Type B pancreatic cell (in vitro differentiated cells): ENCODE results near the gene TULP1. TPM values are rescaled to one million over a fixed set of nuclear protein-coding genes. Genes with fewer than 3 reads are reported as not detected.

Source experiments
- DNase-seq: peaks from one replicate; pipeline ENCODE4 v3.0.0; 2021; ENCODE audit warnings: mixed read lengths; ENCODE audit not compliant: unreplicated experiment; ENCODE audit errors: extremely low spot score
- H3K27ac Mint-ChIP-seq: 2 replicates; pipeline ENCODE4 v1.8.0; 2021; ENCODE audit warnings: mild to moderate bottlenecking, mixed read lengths
- H3K27me3 Mint-ChIP-seq: 2 replicates; pipeline ENCODE4 v1.8.0; 2021; ENCODE audit warnings: mixed read lengths
- H3K36me3 Mint-ChIP-seq: 2 replicates; pipeline ENCODE4 v1.8.0; 2021; ENCODE audit warnings: mixed read lengths
- H3K4me1 Mint-ChIP-seq: one replicate; pipeline ENCODE4 v1.8.0; 2021; ENCODE audit warnings: mixed read lengths; ENCODE audit not compliant: unreplicated experiment
- H3K4me3 Mint-ChIP-seq: 2 replicates; pipeline ENCODE4 v1.8.0; 2021; ENCODE audit warnings: mild to moderate bottlenecking, mixed read lengths
- H3K9me3 Mint-ChIP-seq: 2 replicates; pipeline ENCODE4 v1.8.0; 2021; ENCODE audit warnings: mixed read lengths
- total RNA-seq: library from RNA; stranded (reverse); gene quantifications from 2 replicates; pipeline ENCODE4 v1.2.1, GENCODE V29; 2021; ENCODE audit warnings: low replicate concordance
- TF ChIP-seq, protein P1 (sequence below): fragments of 200-600 bp; sonication (generic); conservative IDR thresholded peaks from 2 replicates; pipeline ENCODE4 v1.5.0; 2021; ENCODE audit warnings: antibody characterized with exemption, mild to moderate bottlenecking

TULP1 gene
- total RNA-seq, 1 donor from 2014 or later: not detected

DNA sequence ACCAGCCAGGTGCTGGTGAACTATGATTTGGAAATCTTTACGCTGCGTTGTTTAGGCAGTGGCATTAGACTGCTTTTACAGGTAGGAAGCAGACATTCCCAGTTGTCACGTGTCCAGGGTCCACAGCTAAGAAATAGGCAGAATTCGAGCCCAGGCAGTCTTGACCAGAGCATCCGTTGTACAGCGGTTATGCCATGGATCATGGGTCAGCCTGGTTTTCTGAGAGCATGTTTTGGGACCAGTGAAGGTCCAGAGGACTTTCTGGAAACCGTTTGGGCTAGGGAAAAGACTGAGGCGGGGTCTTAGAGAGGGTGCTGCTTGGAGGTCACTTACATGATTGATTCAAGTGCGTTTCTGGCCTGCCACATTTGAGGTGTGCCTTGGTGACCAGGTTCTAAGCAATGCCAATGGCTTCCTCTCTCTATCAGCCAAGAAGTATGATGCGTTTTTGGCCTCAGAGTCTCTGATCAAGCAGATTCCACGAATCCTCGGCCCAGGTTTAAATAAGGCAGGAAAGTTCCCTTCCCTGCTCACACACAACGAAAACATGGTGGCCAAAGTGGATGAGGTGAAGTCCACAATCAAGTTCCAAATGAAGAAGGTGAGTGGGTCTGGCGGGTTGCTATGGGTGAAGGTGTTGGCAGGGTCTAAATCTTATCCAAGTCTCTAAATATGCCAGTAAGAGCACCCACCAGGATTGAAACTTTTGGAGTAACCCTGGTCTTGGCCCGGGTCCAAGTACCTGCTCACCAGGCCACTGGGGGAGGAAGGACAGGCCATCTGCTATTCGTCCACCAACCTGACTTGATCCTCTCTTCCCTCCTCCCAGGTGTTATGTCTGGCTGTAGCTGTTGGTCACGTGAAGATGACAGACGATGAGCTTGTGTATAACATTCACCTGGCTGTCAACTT is 42.7 kb downstream of the TULP1 start:
- peak overlapping the region; percentile 96 for H3K27ac Mint-ChIP-seq
- H3K4me3 Mint-ChIP-seq: peak overlapping the region; percentile 94
- H3K4me1 Mint-ChIP-seq: peaks cover 29% of the 10 kb centered on the region
- TF ChIP-seq, protein P1, sequence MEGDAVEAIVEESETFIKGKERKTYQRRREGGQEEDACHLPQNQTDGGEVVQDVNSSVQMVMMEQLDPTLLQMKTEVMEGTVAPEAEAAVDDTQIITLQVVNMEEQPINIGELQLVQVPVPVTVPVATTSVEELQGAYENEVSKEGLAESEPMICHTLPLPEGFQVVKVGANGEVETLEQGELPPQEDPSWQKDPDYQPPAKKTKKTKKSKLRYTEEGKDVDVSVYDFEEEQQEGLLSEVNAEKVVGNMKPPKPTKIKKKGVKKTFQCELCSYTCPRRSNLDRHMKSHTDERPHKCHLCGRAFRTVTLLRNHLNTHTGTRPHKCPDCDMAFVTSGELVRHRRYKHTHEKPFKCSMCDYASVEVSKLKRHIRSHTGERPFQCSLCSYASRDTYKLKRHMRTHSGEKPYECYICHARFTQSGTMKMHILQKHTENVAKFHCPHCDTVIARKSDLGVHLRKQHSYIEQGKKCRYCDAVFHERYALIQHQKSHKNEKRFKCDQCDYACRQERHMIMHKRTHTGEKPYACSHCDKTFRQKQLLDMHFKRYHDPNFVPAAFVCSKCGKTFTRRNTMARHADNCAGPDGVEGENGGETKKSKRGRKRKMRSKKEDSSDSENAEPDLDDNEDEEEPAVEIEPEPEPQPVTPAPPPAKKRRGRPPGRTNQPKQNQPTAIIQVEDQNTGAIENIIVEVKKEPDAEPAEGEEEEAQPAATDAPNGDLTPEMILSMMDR: no peak
- H3K27me3 Mint-ChIP-seq: peaks cover 3% of the 10 kb centered on the region
- DNase-seq: no peak
- H3K36me3 Mint-ChIP-seq: peaks cover 20% of the 10 kb centered on the region
- H3K9me3 Mint-ChIP-seq: no peaks in the 10 kb centered on the region

DNA sequence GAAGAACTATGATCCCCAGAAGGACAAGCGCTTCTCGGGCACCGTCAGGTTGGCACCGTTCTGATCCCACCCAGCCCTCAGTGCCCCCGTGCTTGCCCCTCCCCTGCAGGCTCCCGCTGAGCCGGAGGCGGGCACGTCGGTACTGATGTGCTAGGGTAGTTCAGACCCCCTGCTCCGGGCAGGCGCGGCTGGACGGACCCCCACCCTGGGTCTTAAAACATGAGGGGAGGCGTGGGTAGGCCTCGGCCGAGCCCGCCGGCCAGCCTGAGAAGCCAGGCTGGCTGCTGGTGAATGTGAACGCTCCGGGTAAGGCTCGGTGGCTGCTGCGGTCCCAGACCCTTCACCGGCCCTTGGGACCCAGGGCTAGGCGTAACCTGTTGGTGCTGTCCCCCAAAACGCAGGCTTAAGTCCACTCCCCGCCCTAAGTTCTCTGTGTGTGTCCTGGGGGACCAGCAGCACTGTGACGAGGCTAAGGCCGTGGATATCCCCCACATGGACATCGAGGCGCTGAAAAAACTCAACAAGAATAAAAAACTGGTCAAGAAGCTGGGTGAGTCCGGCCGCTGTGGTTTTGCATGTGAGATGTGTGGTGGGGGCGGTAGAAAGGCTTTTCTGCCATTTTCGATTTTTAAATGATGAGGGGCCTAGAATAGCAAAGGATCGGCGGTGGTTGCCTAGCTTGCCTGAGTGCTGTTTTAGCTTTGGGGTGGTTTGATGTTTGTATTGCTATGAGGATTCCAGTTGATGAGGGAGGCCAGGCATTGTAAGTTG is 43.5 kb downstream of the TULP1 start:
- Mint-ChIP-seq H3K27me3 (peaks cover 3% of the 10 kb centered on the region), H3K9me3 (no peaks in the 10 kb centered on the region), H3K4me1 (peaks cover 29% of the 10 kb centered on the region), H3K27ac (peak overlapping the region; percentile 96), H3K4me3 (peak overlapping the region; percentile 94), H3K36me3 (peaks cover 20% of the 10 kb centered on the region)
- TF ChIP-seq, protein P1: no peak
- no peak for DNase-seq

DNA sequence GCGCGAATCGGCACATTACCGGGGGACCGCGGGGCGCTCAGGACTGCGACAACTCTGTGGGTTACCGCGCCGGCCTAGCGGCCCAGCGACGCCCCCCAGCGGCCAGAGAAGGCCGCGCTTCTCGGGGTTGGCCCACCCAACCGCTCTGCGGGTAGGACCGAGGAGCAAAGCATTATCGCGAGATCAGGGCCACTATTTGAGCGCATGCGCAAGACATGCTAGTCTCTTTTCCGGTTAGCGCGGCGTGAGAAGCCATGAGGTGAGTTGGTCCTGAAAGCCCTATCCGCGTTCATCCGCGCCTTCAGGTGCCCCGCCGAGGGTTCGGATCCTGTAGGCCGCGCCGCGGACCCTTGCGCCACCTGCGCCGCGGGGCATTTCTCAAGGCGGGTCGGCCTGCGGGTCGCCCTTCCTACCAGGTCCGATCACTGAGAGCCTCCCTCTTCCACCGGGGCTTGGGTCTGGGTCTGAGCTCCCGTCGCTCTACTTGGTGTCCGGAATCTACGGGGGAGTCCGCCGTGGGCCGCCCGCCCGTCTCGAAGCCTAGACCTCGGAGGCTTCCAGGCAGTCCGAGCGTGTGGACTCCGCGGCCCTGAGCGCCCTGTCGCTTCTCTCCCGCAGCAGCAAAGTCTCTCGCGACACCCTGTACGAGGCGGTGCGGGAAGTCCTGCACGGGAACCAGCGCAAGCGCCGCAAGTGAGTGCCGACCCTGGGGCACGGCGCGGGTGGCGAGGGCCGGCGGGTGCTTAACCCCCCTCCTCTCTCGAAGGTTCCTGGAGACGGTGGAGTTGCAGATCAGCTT is 44.3 kb downstream of the TULP1 start, which contains the start of gene RPL10A:
Gene RPL10A, plus strand, starts transcription at position 221 of the 799 bp plus-strand sequence. Its CDS starts 34 bp downstream, at position 255.
- peaks cover 29% of the 10 kb centered on the region for H3K4me1 Mint-ChIP-seq
- H3K27me3 Mint-ChIP-seq: peaks cover 3% of the 10 kb centered on the region

DNA sequence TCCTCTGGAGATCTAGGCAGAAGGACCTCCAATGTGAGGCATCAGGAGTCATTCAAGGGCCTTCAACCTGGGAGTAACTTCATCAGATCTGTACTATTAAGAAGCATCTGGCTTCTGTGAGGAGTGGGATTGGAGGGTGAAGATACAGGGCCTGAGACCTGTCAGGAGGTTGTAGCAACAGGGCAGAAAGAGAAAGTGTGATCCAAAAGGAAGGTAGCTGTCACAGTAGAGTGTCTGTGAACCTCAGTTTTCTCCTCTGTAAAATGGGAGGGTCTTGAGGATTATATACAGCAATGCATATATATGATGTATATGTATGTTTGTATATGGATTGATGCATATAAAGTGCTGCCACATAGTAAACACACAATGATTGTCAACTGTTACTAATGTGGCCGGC is 47.0 kb downstream of the TULP1 start:
- Mint-ChIP-seq H3K4me1 (peaks cover 11% of the 10 kb centered on the region), H3K27me3 (peaks cover 2% of the 10 kb centered on the region), H3K27ac (no peak overlapping the region), H3K36me3 (peaks cover 27% of the 10 kb centered on the region), H3K4me3 (no peak overlapping the region), H3K9me3 (no peaks in the 10 kb centered on the region)
- DNase-seq: no peak
- TF ChIP-seq, protein P1: no peak

More for the DNA sequence above, 44.3 kb downstream of the TULP1 start, which contains the start of gene RPL10A:
- Mint-ChIP-seq H3K36me3 (peaks cover 24% of the 10 kb centered on the region), H3K4me3 (peak within 1 kb of the TSS; percentile 94), H3K9me3 (no peaks in the 10 kb centered on the region), H3K27ac (peak within 1 kb of the TSS; percentile 96)
- peak; percentile 94 for DNase-seq
- TF ChIP-seq, protein P1: peak; percentile 98

DNA sequence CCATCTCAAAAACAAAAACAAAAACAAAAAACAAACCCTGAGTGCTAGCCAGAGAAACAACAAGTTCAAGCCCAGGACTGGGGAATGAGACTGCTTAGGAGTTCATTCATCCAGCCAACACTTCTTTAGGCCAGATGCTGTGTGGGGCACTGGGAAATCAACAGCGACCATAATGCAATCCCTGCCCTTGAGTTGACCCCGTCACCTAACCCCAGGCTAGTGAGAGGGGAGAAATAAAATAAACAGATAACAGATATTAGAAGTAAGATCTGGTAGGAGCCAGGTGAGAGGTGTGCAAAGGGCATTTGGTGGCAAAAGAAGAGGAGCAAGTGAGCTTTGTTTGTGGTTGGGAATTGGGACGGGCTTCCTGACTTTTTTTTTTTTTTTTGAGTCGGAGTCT is 49.4 kb downstream of the TULP1 start:
- peaks cover 20% of the 10 kb centered on the region for H3K36me3 Mint-ChIP-seq
- DNase-seq: no peak

More for the DNA sequence above, 49.4 kb downstream of the TULP1 start:
- no peaks in the 10 kb centered on the region for H3K4me1 Mint-ChIP-seq
- H3K27ac Mint-ChIP-seq: no peak overlapping the region
- H3K4me3 Mint-ChIP-seq: no peak overlapping the region
- no peaks in the 10 kb centered on the region for H3K27me3 Mint-ChIP-seq
- TF ChIP-seq, protein P1: no peak
- no peaks in the 10 kb centered on the region for H3K9me3 Mint-ChIP-seq
